Stimulated activated CD4-positive, alpha-beta T cell treated with anti-CD3 and anti-CD28 coated beads, Interleukin-2, amount 100 ng/mL, for 4 hours (primary cell): ENCODE measurements around the gene TSPOAP1.
"Not testable (repeated sequence)": the region's sequence is repeated elsewhere in the genome, so short reads cannot be mapped to it uniquely, and the experiment has no call there.

Source experiments
- DNase-seq: peaks from one replicate; pipeline ENCODE4 v3.0.0-alpha.2; 2020; ENCODE audit warnings: low read depth

TSPOAP1 gene

DNA sequence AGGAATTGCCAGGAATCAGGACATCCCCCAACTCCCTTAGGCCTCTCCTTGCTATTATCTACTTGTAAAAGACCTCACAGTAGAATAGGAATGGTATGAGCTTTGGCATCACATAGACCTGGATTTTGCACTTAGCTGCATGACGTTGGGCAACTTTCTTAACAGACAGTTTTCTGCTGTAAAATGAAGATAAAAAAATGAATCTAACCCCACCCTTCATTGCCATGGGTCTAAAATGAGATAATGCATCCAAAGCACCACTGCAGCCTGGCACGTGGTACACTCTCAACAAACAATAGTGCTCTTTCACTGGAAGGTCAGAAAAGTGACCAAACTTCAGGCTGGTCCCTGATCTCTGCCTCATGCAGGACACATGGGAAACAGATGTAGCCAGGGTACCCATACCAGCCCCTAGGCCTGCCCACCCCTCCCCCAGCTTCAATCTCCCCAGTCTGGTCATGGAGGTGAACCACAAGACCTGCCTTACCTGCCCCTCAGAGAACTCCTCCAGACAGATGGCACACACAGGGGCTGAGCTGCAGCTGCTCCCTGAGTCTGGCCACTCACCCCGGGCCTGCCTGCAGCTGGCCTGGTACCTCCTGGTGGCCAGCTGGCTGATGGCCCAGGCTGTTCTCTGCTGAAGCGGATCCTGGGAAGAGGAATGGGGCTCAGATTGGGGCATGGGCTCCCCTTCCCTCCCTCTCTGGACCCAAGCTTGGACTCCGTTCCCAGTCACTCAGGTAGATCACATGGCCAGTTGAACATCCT, 31.9 kb upstream of the TSPOAP1 start:
- no peak for DNase-seq

GRCh38 chr17:58358408-58359172, 30.0 kb upstream of the TSPOAP1 start:
- no peak for DNase-seq

DNA sequence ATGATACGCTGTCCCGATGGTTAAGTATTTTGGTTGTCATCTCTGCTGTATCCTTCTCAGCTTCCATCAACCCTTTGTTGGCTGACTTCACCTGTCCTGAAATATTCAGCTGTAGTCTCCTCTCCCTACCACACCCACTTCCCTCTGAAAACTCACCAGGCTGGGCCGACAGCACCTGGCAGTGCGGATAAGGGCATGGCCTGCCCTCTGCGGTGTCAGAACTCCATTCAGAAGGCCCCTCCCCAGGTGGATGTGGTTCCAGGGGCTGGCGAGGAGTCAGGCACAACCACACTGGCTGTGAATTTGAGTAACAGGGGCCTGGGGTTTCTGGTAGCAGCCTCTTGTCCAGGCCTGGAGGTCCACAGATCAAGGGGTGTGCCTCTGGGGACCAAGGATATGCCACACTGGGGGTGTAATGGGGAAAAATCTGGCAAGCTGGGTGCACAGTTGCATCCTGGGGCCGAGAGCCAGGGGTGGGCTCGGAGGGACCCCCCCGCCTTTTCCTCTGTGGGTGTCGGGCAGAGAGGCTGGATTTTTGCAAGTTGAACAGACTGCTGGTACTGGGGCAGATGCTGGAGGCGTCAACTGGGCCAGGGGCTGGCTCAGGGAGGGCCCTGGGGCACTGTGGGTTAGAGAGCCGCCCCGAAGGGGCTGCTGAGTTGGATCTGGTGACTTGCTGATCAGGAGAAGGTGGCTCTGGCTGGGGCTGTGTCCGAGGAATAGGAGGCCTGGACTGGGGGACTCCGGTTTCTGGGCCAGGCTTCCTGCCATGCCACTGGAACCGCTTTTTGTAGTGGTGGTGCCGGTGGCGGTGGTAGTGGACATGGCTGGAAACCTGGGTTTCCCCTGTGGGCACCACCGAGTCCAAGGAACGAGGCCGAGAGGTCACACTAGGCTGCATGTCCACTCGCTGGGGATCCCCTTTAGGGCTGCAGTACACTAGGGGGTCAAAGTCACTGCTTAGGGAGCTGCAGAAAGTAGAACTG, 29.0 kb upstream of the TSPOAP1 start:
- DNase-seq: no peak

DNA sequence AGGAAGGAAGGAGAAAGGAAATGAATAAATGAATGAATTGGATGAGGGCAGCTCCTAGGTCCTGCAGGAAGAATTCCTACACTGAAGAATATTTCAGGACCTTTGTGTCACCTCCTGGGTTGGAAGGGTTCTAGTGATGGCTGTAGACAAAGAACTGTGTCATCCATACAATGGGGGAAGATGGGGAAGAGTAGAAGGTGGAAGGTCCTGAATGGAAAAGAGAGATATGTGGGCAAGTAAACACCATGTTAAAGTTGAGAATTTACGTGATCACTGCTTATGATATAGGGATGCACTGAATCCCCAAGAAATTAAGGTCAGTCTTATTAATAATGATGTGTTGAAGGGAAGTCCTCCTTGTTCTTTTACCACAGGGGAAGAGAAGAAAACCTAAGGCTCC, 27.6 kb upstream of the TSPOAP1 start:
- DNase-seq: no peak

- no peak for DNase-seq
Measured at GRCh38 chr17:58354541-58355216, 26.1 kb upstream of the TSPOAP1 start.

- no peak for DNase-seq
Measured at GRCh38 chr17:58353389-58353825, 24.8 kb upstream of the TSPOAP1 start.

GRCh38 chr17:58352596-58353388, 24.2 kb upstream of the TSPOAP1 start:
- DNase-seq: no peak

DNA sequence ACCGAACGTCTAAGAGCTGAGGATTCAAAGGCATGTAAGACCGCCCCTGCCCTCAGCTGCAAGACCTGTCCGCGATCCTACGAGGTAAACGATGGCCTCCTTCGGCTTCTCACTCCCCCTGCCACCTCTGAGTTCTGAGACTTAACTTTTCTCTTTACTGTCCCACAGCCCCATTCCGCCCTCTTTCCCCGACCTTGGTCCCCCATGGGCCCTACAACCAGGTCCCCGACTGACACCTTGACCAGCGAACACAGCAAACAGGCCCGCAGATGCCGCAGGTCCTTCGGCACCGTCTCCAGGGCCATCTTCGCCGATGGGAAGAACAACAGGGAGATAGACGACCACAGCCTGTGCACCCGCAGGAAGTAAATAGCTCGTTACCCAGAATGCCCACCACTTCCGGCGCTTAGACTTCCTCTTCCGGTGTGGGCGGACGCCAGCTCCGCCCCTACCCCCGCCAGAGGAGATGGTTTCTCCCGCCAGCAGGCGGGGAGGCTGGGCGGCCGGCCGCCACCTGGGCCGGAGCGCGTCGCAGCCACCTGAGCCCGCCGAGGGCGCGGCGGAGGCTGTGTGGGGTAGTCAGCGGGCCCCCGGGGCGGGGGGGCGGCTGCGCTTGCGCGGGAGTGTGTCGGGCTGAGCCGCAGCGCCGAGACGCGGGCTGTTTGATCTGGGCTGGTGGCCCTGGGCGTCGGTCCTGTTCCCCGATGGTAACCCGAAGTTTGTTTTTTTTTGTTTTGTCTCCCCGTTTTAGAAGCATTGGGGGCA, 23.4 kb upstream of the TSPOAP1 start, which contains the start of gene SUPT4H1:
TSS of gene SUPT4H1 (minus strand) at position 371 of the 765 bp plus-strand sequence. CDS start at position 305, 66 bp downstream.
- DNase-seq: peak; percentile 87

- DNase-seq: no peak
Measured at GRCh38 chr17:58351182-58351581, 22.6 kb upstream of the TSPOAP1 start.

DNA sequence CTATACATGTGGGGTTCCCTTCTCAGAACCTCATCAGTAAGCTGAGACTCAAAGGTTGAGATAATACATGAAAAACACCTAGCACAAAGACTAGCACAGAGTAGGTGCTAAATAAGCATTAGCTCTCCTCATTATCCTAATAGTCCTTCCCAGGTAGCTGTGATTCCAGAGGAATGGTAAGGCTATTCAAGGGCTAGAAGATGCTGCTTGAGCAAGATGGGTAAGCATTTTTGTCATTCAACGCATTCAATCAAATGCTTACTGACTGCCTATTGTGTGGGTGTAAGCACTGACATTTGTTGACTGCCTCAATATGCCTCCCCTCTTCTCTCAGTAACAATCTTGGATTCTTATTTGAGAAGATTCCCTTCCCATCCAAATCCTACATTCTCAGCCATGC, 19.4 kb upstream of the TSPOAP1 start:
- no peak for DNase-seq

- DNase-seq: no peak
Measured at GRCh38 chr17:58345500-58345899, 16.9 kb upstream of the TSPOAP1 start.

- peak; percentile 59 for DNase-seq
Measured at GRCh38 chr17:58344791-58345157, 16.2 kb upstream of the TSPOAP1 start.

- DNase-seq: peak; percentile 88
Measured at GRCh38 chr17:58344047-58344790, 15.6 kb upstream of the TSPOAP1 start.

DNA sequence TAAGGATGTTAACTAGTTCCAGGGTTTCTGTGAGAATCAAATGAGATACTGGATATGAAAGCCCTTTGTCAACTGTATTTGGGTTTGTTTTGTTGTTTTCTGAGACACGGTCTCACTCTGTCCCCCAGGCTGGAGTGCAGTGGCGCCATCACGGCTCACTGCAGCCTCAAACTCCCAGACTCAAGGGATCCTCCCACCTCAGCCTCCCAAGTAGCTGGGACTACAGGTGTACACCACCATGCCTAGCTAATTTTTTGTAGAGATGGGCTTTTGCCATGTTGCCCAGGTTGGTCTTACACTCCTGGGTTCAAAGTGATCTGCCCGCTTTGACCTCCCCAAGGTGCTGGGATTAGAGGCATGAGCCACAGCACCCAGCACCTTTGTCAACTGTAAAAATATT, 14.5 kb upstream of the TSPOAP1 start:
- no peak for DNase-seq

- DNase-seq: no peak
Measured at GRCh38 chr17:58341861-58342475, 13.4 kb upstream of the TSPOAP1 start.

DNA sequence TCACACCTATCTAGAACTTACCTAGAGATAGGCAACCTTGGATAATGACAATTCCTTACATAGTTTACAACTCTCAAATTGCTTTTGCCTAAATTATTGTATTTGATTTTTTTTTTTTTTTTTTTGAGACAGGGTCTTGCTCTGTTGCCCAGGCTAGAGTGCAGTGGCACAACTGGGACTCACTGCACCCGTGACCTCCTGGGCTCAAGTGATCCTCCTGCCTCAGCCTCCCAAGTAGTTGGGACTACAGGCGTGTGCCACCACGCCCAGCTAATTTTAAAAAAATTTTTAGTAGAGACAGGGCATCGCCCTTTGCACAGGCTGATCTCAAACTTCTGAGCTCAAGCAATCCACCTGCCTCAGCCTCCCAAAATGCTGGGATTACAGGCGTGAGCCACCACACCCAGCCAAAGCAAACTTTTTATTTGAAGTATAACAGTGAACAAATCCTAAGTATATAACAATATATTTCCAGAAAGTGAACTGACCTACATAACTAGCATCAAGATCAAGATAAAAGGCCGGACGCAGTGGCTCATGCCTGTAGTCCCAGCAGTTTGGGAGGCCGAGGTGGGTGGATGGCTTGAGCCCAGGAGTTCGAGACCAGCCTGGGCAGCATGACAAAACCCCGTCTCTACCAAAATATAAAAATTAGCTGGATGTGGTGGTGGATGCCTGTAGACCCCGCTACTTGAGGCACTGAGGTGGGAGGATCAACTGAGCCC, 12.7 kb upstream of the TSPOAP1 start:
- DNase-seq: not testable (repeated sequence)

DNA sequence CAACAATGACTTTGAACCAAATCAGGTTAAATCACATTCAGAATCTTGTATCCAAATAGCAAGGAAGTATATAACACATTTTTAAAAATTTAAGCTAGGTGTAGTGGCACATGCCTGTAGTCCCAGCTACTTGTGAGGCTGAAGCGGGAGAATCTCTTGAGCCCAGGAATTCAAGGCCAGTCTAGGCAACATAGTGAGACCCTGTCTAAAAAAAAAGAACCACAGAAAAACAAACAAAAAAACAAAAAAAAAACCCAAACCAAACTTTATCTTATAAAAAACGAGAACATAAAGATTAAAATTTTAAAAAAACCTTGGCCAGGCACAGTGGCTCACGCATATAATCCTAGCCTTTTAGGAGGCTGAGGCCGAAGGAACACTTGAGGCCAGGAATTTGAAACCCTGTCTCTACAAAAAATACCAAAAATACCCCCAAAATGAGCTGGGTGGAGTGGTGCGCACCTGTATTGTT, 11.8 kb upstream of the TSPOAP1 start:
- DNase-seq: no peak
